ENCODE measurements around the gene CDC14A. TPM values are rescaled to one million over a fixed set of nuclear protein-coding genes. Genes with fewer than 3 reads are reported as not detected.
"Not testable (repeated sequence)": the region's sequence is repeated elsewhere in the genome, so short reads cannot be mapped to it uniquely, and the experiment has no call there.

The CDC14A gene
- total RNA-seq, result 10 to 100 TPM; 16.0 to 18.4 TPM

- CTCF ChIA-PET, result interaction anchor here (0.8 to 1.6 kb wide), 7 partner anchors 14 to 97 kb away, joined by 3 to 6 read pairs (median 4); partner anchors contain the start of gene RTCA
- POLR2A ChIA-PET, result interaction anchor here (0.5 to 3.2 kb wide), 13 partner anchors 14 to 542 kb away, joined by 3 to 13 read pairs (median 3); partner anchors contain the start of genes DBT, RTCA, SASS6 and TRMT13
Measured at GRCh38 chr1:100352267-100353070, at the start of gene CDC14A. Gene CDC14A, plus strand, starts transcription at chr1:100352506. Its CDS starts 449 bp downstream, at chr1:100352955.

- POLR2A ChIA-PET, result no interaction called here
- CTCF ChIA-PET, result no interaction called here
Measured at GRCh38 chr1:100302739-100303138, 49.6 kb upstream of the CDC14A start.

- ChIA-PET CTCF (no interaction called here), POLR2A (no interaction called here)
Measured at GRCh38 chr1:100304227-100304626, 48.1 kb upstream of the CDC14A start.

- ChIA-PET CTCF (no interaction called here), POLR2A (no interaction called here)
Measured at GRCh38 chr1:100304921-100305320, 47.4 kb upstream of the CDC14A start.

- POLR2A ChIA-PET, result no interaction called here
- CTCF ChIA-PET, result no interaction called here
Measured at GRCh38 chr1:100305954-100306353, 46.4 kb upstream of the CDC14A start.

- CTCF ChIA-PET, result no interaction called here
- POLR2A ChIA-PET, result no interaction called here
Measured at GRCh38 chr1:100306735-100307313, 45.5 kb upstream of the CDC14A start.

GRCh38 chr1:100308777-100309176, 43.5 kb upstream of the CDC14A start:
- ChIA-PET CTCF (no interaction called here), POLR2A (no interaction called here)

- POLR2A ChIA-PET, result no interaction called here
- CTCF ChIA-PET, result no interaction called here
Measured at GRCh38 chr1:100309863-100310262, 42.4 kb upstream of the CDC14A start.

- POLR2A ChIA-PET, result no interaction called here
- CTCF ChIA-PET, result no interaction called here
Measured at GRCh38 chr1:100313382-100313781, 38.9 kb upstream of the CDC14A start.

GRCh38 chr1:100316622-100317021, 35.7 kb upstream of the CDC14A start:
- POLR2A ChIA-PET, result no interaction called here
- CTCF ChIA-PET, result no interaction called here

GRCh38 chr1:100320311-100321099, 31.8 kb upstream of the CDC14A start:
- ChIA-PET POLR2A (no interaction called here), CTCF (no interaction called here)

GRCh38 chr1:100321100-100321493, 31.2 kb upstream of the CDC14A start:
- POLR2A ChIA-PET, result no interaction called here
- CTCF ChIA-PET, result no interaction called here

- CTCF ChIA-PET, result no interaction called here
- POLR2A ChIA-PET, result no interaction called here
Measured at GRCh38 chr1:100321506-100321905, 30.8 kb upstream of the CDC14A start.

GRCh38 chr1:100322436-100323211, 29.7 kb upstream of the CDC14A start:
- CTCF ChIA-PET, result no interaction called here
- POLR2A ChIA-PET, result no interaction called here

GRCh38 chr1:100323419-100324106, 28.7 kb upstream of the CDC14A start:
- ChIA-PET POLR2A (no interaction called here), CTCF (interaction anchor here (0.5 kb wide), 1 partner anchor 42 kb away, joined by 3 read pairs; no protein-coding TSS in a partner anchor)

- ChIA-PET POLR2A (no interaction called here), CTCF (no interaction called here)
Measured at GRCh38 chr1:100325415-100326324, 26.6 kb upstream of the CDC14A start.

- CTCF ChIA-PET, POLR2A ChIA-PET: not testable (repeated sequence)
Measured at GRCh38 chr1:100326325-100326670, 26.0 kb upstream of the CDC14A start.

- POLR2A ChIA-PET, result interaction anchor here (0.9 kb wide), 1 partner anchor 33 kb away, joined by 5 read pairs; no protein-coding TSS in a partner anchor
Measured at GRCh38 chr1:100328133-100328532, 24.2 kb upstream of the CDC14A start.

GRCh38 chr1:100331146-100331545, 21.2 kb upstream of the CDC14A start:
- POLR2A ChIA-PET, CTCF ChIA-PET: not testable (repeated sequence)

More at GRCh38 chr1:100328133-100328532, 24.2 kb upstream of the CDC14A start:
- CTCF ChIA-PET, result no interaction called here

All from activated CD8-positive, alpha-beta memory T cell treated with anti-CD3 and anti-CD28 coated beads for 36 hours (primary cell).